Activated B cell treated with CpG ODN at 0.5 μM for 24 hours (primary cell): Measurements from ENCODE around the gene MAN1B1. TPM values are rescaled to one million over a fixed set of nuclear protein-coding genes. Genes with fewer than 3 reads are reported as not detected.

Experiments used
- ATAC-seq: fragments of 200-7000 bp; cut with Tn5 transposase; one replicate; pipeline ENCODE4 v1.10.0; 2021; ENCODE audit warnings: low read depth, mild to moderate bottlenecking, moderate library complexity
- CTCF ChIA-PET: fragments of 350-600 bp; sonication (Branson Sonifier 250); formaldehyde crosslinking; loops from one replicate; lab custom pipeline; 2021; ENCODE audit warnings: antibody characterized with exemption; lab: Charles Lee
- POLR2A ChIA-PET: fragments of 350-600 bp; sonication (Branson Sonifier 250); formaldehyde crosslinking; loops from one replicate; lab custom pipeline; 2021; ENCODE audit warnings: antibody characterized with exemption; lab: Charles Lee
- DNase-seq: peaks from one replicate; pipeline ENCODE4 v3.0.0; 2022
- H3K27ac Mint-ChIP-seq: one replicate; pipeline ENCODE4 v1.8.0; 2020; ENCODE audit warnings: mixed read lengths
- H3K27me3 Mint-ChIP-seq: one replicate; pipeline ENCODE4 v1.8.0; 2021; ENCODE audit warnings: mixed read lengths
- H3K36me3 Mint-ChIP-seq: one replicate; pipeline ENCODE4 v1.8.0; 2021; ENCODE audit warnings: low read depth, mixed read lengths
- H3K4me1 Mint-ChIP-seq: one replicate; pipeline ENCODE4 v1.8.0; 2021; ENCODE audit warnings: mixed read lengths
- H3K4me3 Mint-ChIP-seq: one replicate; pipeline ENCODE4 v1.8.0; 2020; ENCODE audit warnings: mild to moderate bottlenecking, mixed read lengths
- H3K9me3 Mint-ChIP-seq: one replicate; pipeline ENCODE4 v1.8.0; 2020; ENCODE audit warnings: mixed read lengths
- CTCF ChIP-seq: fragments of 200-600 bp; IDR thresholded peaks from one replicate; pipeline ENCODE4 v1.8.0; 2022; ENCODE audit warnings: antibody characterized with exemption, mild to moderate bottlenecking
- intact Hi-C: fragments of 100-400 bp; cut with micrococcal nuclease; formaldehyde crosslinking; loops from one replicate; pipeline ENCODE4 v1.15.1; 2024
- total RNA-seq: library from RNA; stranded (reverse); gene quantifications from 2 replicates; pipeline ENCODE4 v1.2.3, GENCODE V29; 2022

MAN1B1 gene
- total RNA-seq, 1 donor from 2014 or later = 37.7 TPM

GRCh38 chr9:137139468-137140150 is 52.8 kb downstream of the MAN1B1 start:
- Mint-ChIP-seq H3K4me3 (no peak overlapping the region), H3K4me1 (peaks cover 3% of the 10 kb centered on the region), H3K36me3 (no peaks in the 10 kb centered on the region), H3K9me3 (no peaks in the 10 kb centered on the region), H3K27me3 (peaks cover 59% of the 10 kb centered on the region), H3K27ac (no peak overlapping the region)
- ATAC-seq = no peak
- no peak for TF ChIP-seq CTCF
- intact Hi-C loops = no loop called here
- ChIA-PET CTCF (no interaction called here), POLR2A (interaction anchor here (0.8 to 1.3 kb wide), 2 partner anchors 11 to 334 kb away, joined by 3 to 4 read pairs; no protein-coding TSS in a partner anchor)
- DNase-seq = no peak

- Mint-ChIP-seq H3K27ac (no peak overlapping the region), H3K36me3 (no peaks in the 10 kb centered on the region), H3K4me1 (peaks cover 3% of the 10 kb centered on the region), H3K9me3 (no peaks in the 10 kb centered on the region), H3K4me3 (no peak overlapping the region), H3K27me3 (peaks cover 56% of the 10 kb centered on the region)
- ChIA-PET POLR2A (interaction anchor here (0.8 to 1.3 kb wide), 3 partner anchors 10 to 335 kb away, joined by 3 to 4 read pairs (median 3); no protein-coding TSS in a partner anchor), CTCF (no interaction called here)
- DNase-seq (no peak), ATAC-seq (no peak)
- intact Hi-C loops = no loop called here
- no peak for TF ChIP-seq CTCF
These were observed 53.6 kb downstream of the MAN1B1 start for GRCh38 chr9:137140151-137141012.

- Mint-ChIP-seq H3K4me3 (no peak overlapping the region), H3K9me3 (no peaks in the 10 kb centered on the region), H3K27me3 (peaks cover 50% of the 10 kb centered on the region), H3K27ac (no peak overlapping the region), H3K36me3 (no peaks in the 10 kb centered on the region), H3K4me1 (peaks cover 3% of the 10 kb centered on the region)
- CTCF ChIA-PET = no interaction called here
- intact Hi-C loops = no loop called here
- POLR2A ChIA-PET = interaction anchor here (1.1 kb wide), 1 partner anchor 11 kb away, joined by 3 read pairs; no protein-coding TSS in a partner anchor
- ATAC-seq = no peak
- TF ChIP-seq CTCF = no peak
- DNase-seq = no peak
These were observed 54.4 kb downstream of the MAN1B1 start for GRCh38 chr9:137141050-137141810.

- intact Hi-C loops = no loop called here
- H3K9me3 Mint-ChIP-seq = no peaks in the 10 kb centered on the region
- ChIA-PET CTCF (no interaction called here), POLR2A (no interaction called here)
- ATAC-seq (no peak), DNase-seq (no peak)
- no peaks in the 10 kb centered on the region for H3K36me3 Mint-ChIP-seq
- H3K27me3 Mint-ChIP-seq = peaks cover 48% of the 10 kb centered on the region
- H3K4me3 Mint-ChIP-seq = no peak overlapping the region
- TF ChIP-seq CTCF = no peak
- H3K27ac Mint-ChIP-seq = no peak overlapping the region
- peaks cover 3% of the 10 kb centered on the region for H3K4me1 Mint-ChIP-seq
These were observed 55.5 kb downstream of the MAN1B1 start for GRCh38 chr9:137141976-137142936.
